GM12891 (cell line): ENCODE results near the gene MX2.

Source experiments
- PAX5 ChIP-seq: IDR thresholded peaks from 2 replicates; pipeline ENCODE4 v1.6.1; 2011; ENCODE audit warnings: low read length, moderate library complexity, mild to moderate bottlenecking; ENCODE audit not compliant: insufficient read depth, severe bottlenecking
- POLR2A ChIP-seq: IDR thresholded peaks from 2 replicates; pipeline ENCODE4 v1.6.1; 2011; ENCODE audit warnings: low read depth, low read length, control low read depth
- POLR2AphosphoS5 ChIP-seq: IDR thresholded peaks from 2 replicates; pipeline ENCODE4 v1.6.1; 2011; ENCODE audit warnings: low read depth, low read length, control low read depth
- SPI1 ChIP-seq: IDR thresholded peaks from 2 replicates; pipeline ENCODE4 v1.6.1; 2011; ENCODE audit warnings: low read depth, low read length, control low read depth
- TAF1 ChIP-seq: IDR thresholded peaks from 2 replicates; pipeline ENCODE4 v1.6.1; 2011; ENCODE audit warnings: low read depth, low read length, control low read depth

- TF ChIP-seq POLR2AphosphoS5 (no peak), TAF1 (no peak), POLR2A (no peak), SPI1 (no peak), PAX5 (no peak)
These were observed 42.6 kb upstream of the MX2 start for GRCh38 chr21:41319273-41319672.
